ENCODE measurements around the gene BCL7A. TPM values are rescaled to one million over a fixed set of nuclear protein-coding genes. Genes with fewer than 3 reads are reported as not detected.

The BCL7A gene
- polyA plus RNA-seq, 3 donors, result 0.34 to 0.79 (median 0.56) TPM

DNA sequence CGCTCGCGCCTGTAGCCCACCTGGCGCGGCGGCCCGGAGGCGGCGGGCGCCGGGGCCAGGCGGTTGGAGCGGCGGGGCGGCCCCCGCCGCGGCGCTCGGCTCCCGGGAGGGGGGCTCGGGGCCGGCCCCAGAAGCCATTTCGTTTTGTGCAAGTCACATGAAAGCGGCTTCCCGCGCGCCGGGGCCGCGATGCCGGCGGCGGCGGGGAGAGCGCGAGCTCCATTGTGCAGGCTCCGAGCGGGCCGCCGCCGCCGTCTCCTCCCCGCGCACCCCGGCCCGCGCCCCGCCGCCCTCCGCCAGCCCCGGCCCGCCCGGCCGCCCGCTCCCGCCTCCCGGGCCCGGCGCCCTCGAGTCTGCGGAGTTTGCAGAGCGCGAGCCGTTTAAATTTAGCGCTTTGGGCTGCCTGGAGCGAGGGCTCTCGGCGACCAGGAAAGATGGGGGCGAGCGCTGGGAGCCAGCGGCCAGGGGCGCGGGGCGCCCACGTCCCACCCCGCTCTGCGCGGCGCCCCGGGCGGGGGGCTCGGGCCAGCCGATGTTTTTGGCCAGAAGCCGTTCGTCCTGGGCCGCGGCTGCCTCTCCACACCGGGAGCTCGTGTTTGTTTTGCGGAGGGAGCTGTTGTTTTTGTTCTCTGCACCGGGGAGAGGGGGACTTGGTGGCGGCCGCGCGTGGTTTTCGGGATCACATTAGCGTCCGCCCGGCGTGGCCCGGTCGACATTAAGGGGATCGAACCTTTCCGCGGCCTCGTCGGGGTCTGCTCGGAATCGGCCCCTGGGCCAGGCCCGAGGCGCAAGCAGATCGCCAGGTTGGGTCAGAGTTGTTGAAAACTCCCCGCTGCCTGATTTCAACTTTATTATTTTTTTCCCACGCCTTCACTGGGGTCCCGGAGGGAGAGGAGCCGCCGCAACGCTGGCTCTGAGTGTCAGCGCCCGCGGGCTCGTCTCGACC lies 982 bp downstream of the BCL7A start:
- Histone ChIP-seq H3K4me1 (ENCODE audit: control insufficient read depth in 1 of 2, insufficient read depth in 2 of 2, low read length in 2 of 2) (peaks cover 18 to 22% of the 10 kb centered on the region in 2 donors), H3K36me3 (replicated peaks in 1 of 2; ENCODE audit: control insufficient read depth in 1 of 2, insufficient read depth in 2 of 2, low read length in 2 of 2) (no peaks in the 10 kb centered on the region), H3K27me3 (ENCODE audit: control insufficient read depth in 2 of 2, insufficient read depth in 2 of 2, low read length in 2 of 2) (peaks cover 2 to 24% of the 10 kb centered on the region in 2 donors), H3K9ac (ENCODE audit: insufficient read depth, low read length, poor library complexity, severe bottlenecking) (peak overlapping the region; percentile 59), H3K27ac (ENCODE audit: low read depth in 1 of 2, low read length in 2 of 2) (no peak overlapping the region), H3K4me2 (replicated peaks; ENCODE audit: extremely low read depth, low read length, poor library complexity, severe bottlenecking) (peak overlapping the region; percentile 93), H2AFZ (ENCODE audit: insufficient read depth, low read depth, low read length, poor library complexity, severe bottlenecking) (peak overlapping the region; percentile 83), H3K4me3 (replicated peaks in 1 of 3; ENCODE audit: low read depth in 2 of 3, low read length in 3 of 3) (peak overlapping the region; percentile 43 to 79 (median 46)), H4K20me1 (ENCODE audit: insufficient read depth, low read length) (no peaks in the 10 kb centered on the region), H3K9me3 (replicated peaks in 1 of 2; ENCODE audit: control insufficient read depth in 1 of 2, insufficient read depth in 1 of 2, low read length in 2 of 2) (peaks cover 11 to 13% of the 10 kb centered on the region in 2 donors), H3K79me2 (ENCODE audit: insufficient read depth, low read length) (peaks cover 23% of the 10 kb centered on the region)
- Mint-ChIP-seq H3K9me3 (peaks cover 12 to 39% (median 24%) of the 10 kb centered on the region in 7 donors), H3K4me3 (peak overlapping the region; percentile 84 to 95), H3K36me3 (peaks cover 6 to 10% of the 10 kb centered on the region in 2 donors), H3K27me3 (ENCODE audit: low read depth in 3 of 3) (peaks cover 35 to 48% (median 37%) of the 10 kb centered on the region in 3 donors), H3K27ac (peak overlapping the region in 2 of 7 donors; percentile 42 to 82), H3K4me1 (peaks cover 17% of the 10 kb centered on the region)
- intact Hi-C loops (cut with micrococcal nuclease), result no loop called here
- TF ChIP-seq, protein P1, sequence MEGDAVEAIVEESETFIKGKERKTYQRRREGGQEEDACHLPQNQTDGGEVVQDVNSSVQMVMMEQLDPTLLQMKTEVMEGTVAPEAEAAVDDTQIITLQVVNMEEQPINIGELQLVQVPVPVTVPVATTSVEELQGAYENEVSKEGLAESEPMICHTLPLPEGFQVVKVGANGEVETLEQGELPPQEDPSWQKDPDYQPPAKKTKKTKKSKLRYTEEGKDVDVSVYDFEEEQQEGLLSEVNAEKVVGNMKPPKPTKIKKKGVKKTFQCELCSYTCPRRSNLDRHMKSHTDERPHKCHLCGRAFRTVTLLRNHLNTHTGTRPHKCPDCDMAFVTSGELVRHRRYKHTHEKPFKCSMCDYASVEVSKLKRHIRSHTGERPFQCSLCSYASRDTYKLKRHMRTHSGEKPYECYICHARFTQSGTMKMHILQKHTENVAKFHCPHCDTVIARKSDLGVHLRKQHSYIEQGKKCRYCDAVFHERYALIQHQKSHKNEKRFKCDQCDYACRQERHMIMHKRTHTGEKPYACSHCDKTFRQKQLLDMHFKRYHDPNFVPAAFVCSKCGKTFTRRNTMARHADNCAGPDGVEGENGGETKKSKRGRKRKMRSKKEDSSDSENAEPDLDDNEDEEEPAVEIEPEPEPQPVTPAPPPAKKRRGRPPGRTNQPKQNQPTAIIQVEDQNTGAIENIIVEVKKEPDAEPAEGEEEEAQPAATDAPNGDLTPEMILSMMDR (IDR thresholded peaks at IDR 0.05), result no peak
- DNase-seq, result no peak
- under 1% methylated on average over 113 of the region's 124 CpGs for WGBS (ENCODE audit: insufficient coverage)

DNA sequence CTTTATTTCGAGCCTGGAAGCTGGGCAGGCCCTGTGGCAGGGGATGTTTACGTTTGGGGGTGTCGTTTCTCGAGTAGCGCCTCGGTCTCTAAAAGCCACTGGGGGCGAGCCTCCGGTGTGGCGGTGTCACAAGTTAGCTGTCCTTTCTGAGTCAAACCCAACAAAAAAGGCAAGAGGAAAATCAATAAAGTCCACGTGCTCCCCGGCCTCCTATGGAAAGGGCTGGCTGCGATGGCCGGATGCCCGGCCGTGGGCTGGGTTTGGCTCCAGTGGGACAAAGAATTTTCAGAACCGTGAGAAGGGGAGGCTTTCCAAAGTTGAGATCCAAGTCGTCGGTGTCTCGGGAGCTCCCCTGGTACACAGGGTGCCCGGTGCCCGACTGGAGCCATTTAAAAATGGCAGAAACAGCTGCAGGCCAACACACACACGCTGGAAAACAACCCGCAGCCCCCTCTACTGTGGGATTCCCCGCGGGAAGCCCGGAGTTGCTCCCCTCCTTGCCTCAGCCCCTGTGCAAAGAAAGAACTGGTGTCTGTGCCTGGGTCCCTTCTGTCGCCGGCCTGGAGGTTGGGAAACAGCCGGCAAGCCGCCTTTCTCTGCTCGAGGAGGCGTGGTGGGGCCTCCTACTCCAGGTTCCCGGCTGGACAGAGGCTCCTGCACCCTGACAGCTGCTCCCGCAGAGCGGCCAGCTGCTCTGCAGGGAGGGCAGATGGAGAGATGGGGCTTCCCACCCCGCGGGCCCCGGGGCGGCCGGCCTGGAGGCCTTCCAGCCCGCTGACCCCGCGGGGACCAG lies 1.9 kb downstream of the BCL7A start:
- Histone ChIP-seq H3K27ac (ENCODE audit: low read depth in 1 of 2, low read length in 2 of 2) (no peak overlapping the region), H3K4me3 (replicated peaks in 1 of 3; ENCODE audit: low read depth in 2 of 3, low read length in 3 of 3) (peak overlapping the region; percentile 43 to 79 (median 46)), H3K79me2 (ENCODE audit: insufficient read depth, low read length) (peaks cover 23% of the 10 kb centered on the region), H3K9ac (ENCODE audit: insufficient read depth, low read length, poor library complexity, severe bottlenecking) (peak overlapping the region; percentile 59), H3K4me2 (replicated peaks; ENCODE audit: extremely low read depth, low read length, poor library complexity, severe bottlenecking) (peak overlapping the region; percentile 93), H4K20me1 (ENCODE audit: insufficient read depth, low read length) (no peaks in the 10 kb centered on the region), H3K9me3 (replicated peaks in 1 of 2; ENCODE audit: control insufficient read depth in 1 of 2, insufficient read depth in 1 of 2, low read length in 2 of 2) (peaks cover 6 to 7% of the 10 kb centered on the region in 2 donors), H3K36me3 (replicated peaks in 1 of 2; ENCODE audit: control insufficient read depth in 1 of 2, insufficient read depth in 2 of 2, low read length in 2 of 2) (no peaks in the 10 kb centered on the region), H2AFZ (ENCODE audit: insufficient read depth, low read depth, low read length, poor library complexity, severe bottlenecking) (peak overlapping the region; percentile 83), H3K4me1 (ENCODE audit: control insufficient read depth in 1 of 2, insufficient read depth in 2 of 2, low read length in 2 of 2) (peaks cover 18 to 22% of the 10 kb centered on the region in 2 donors), H3K27me3 (ENCODE audit: control insufficient read depth in 2 of 2, insufficient read depth in 2 of 2, low read length in 2 of 2) (peaks cover 2 to 24% of the 10 kb centered on the region in 2 donors)
- Mint-ChIP-seq H3K4me1 (peaks cover 17% of the 10 kb centered on the region), H3K27me3 (ENCODE audit: low read depth in 3 of 3) (peaks cover 35 to 48% (median 37%) of the 10 kb centered on the region in 3 donors), H3K4me3 (peak overlapping the region; percentile 84 to 95), H3K9me3 (peaks cover 6 to 31% (median 17%) of the 10 kb centered on the region in 7 donors), H3K36me3 (peaks cover 6 to 10% of the 10 kb centered on the region in 2 donors), H3K27ac (peak overlapping the region in 2 of 7 donors; percentile 35 to 82)
- intact Hi-C loops (cut with micrococcal nuclease), result no loop called here
- WGBS (ENCODE audit: insufficient coverage), result 23% methylated on average over 42 of the region's 43 CpGs
- DNase-seq, result peak in 1 of 3 donors; percentile 59
- TF ChIP-seq, protein P1 (IDR thresholded peaks at IDR 0.05), result no peak

All from CD14-positive monocyte (primary cell).